ENCODE data around the gene SLC9B2. TPM values are rescaled to one million over a fixed set of nuclear protein-coding genes. Genes with fewer than 3 reads are reported as not detected.

SLC9B2 gene
- total RNA-seq, 1 donor from 2014 or later = 14.6 TPM

DNA sequence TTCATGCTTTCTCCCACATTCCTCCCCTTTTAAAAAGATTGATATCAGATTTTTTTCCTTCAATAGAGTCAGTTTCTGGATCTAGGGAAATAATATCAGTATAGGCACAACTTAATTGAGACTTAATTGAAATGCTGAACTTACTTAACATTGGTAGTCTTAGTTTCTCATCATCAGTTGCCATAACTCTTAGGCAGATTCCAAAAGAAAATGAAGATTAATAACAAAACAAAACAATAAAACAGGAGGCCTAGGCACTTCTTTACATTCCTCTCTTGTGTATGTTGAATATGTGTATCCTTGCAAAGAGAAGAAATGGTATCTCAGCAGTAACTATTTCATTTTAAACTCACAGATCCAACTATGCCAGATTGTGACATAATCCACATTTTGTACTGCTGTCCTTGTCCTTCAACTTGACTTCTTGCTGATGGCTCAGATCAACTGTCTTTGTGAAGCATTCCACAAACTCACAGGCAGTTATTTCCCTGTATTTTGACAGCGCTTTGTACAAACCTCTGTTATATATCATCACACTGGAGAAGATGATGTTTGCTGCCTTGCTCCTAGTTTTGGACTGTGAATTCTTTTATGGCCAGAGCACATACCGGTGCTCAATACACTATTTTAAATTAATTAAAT, 9.1 kb upstream of the SLC9B2 start:
- Histone ChIP-seq H3K27ac (no peak overlapping the region), H3K36me3 (no peaks in the 10 kb centered on the region), H3K4me1 (no peaks in the 10 kb centered on the region), H3K4me3 (no peak overlapping the region), H3F3A (ENCODE audit: low read depth) (no peaks in the 10 kb centered on the region), H3K27me3 (no peaks in the 10 kb centered on the region), H3K79me2 (ENCODE audit: low read depth) (no peaks in the 10 kb centered on the region), H2AFZ (replicated peaks) (no peak overlapping the region), H3K4me2 (no peak overlapping the region), H4K20me1 (ENCODE audit: low read depth) (no peaks in the 10 kb centered on the region), H3K9ac (no peak overlapping the region), H3K9me3 (ENCODE audit: low read depth) (no peaks in the 10 kb centered on the region)
- Mint-ChIP-seq H3K36me3 (peaks cover 27% of the 10 kb centered on the region), H3K4me3 (no peak overlapping the region), H3K9me3 (no peaks in the 10 kb centered on the region), H3K27ac (no peak overlapping the region), H3K4me1 (no peaks in the 10 kb centered on the region), H3K27me3 (ENCODE audit: insufficient read depth, low read depth) (peaks cover 5% of the 10 kb centered on the region)
- no peak for DNase-seq (ENCODE audit: low spot score)
- no peak for TF ChIP-seq EZH2 (IDR thresholded peaks at IDR 0.05)
- TF ChIP-seq, protein P1, sequence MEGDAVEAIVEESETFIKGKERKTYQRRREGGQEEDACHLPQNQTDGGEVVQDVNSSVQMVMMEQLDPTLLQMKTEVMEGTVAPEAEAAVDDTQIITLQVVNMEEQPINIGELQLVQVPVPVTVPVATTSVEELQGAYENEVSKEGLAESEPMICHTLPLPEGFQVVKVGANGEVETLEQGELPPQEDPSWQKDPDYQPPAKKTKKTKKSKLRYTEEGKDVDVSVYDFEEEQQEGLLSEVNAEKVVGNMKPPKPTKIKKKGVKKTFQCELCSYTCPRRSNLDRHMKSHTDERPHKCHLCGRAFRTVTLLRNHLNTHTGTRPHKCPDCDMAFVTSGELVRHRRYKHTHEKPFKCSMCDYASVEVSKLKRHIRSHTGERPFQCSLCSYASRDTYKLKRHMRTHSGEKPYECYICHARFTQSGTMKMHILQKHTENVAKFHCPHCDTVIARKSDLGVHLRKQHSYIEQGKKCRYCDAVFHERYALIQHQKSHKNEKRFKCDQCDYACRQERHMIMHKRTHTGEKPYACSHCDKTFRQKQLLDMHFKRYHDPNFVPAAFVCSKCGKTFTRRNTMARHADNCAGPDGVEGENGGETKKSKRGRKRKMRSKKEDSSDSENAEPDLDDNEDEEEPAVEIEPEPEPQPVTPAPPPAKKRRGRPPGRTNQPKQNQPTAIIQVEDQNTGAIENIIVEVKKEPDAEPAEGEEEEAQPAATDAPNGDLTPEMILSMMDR (IDR thresholded peaks at IDR 0.05) = no peak
- no peak for TF ChIP-seq EZH2phosphoT487 (IDR thresholded peaks at IDR 0.05)

DNA sequence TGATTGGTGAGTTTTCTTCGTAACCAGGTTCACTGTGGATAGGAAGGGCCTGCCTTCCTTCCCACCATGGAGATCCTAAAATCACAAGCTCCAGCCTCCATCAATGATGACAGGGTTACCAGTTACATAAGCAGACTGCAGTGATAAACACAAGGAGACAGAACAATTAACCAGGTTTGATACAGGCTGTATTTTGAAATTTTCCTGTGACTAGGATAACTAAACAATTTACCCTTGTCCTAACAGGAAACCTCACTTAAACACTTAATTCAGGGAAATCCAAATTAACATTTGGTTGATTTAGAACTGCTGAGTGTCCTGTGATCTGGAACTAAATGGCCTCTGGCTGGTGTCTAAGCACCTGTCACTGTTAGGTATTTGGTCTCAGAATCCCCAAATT, 3.1 kb upstream of the SLC9B2 start:
- Mint-ChIP-seq H3K4me1 (peaks cover 13% of the 10 kb centered on the region), H3K9me3 (no peaks in the 10 kb centered on the region)

DNA sequence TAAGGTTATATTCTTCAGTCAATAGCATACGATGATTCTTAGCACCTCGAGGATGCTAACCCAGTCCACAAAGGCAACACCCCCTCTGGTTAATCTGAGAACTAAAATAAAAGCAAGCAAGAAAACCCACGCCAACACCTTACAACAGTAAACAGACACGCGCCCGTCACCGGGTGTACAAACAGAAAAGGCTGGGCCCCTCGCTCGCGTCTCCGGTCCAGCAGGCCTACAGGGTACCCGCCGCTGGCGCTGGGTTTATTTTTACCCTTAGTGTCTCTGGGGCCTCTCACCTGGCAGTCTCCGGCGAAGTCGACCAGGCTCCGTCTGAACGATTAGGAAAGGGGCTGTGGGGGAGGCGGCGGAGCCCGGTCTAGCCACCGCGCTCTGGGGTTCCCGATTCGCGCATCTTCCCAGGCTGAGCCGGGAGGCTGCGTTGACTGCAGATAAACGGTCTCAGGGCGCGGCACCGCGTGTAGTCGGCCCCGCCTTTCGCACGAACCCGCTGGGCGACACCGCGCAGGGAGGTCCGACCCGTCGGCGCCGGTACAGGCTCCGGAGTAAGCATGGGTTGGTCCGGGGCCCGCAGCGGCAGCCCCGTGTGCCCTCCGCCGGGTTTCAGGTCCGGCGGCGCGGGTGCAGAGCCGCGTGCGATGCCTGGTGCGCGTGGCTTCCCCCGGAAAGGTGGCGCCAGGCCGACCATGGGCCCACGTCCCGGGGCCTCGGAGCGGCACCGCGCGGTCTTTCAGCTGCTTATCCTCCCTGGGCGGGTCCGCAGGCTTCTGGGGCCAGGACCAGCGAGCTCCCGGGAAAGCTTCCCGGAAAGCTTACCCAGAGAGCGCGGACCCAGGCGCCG, 441 bp downstream of the SLC9B2 start:
- Histone ChIP-seq H3K36me3 (no peaks in the 10 kb centered on the region), H3K9me3 (ENCODE audit: low read depth) (no peaks in the 10 kb centered on the region), H3K27me3 (peaks cover 32% of the 10 kb centered on the region), H3K79me2 (ENCODE audit: low read depth) (no peaks in the 10 kb centered on the region), H3K4me1 (peaks cover 15% of the 10 kb centered on the region), H3K4me2 (peak overlapping the region; percentile 79), H3K9ac (peak overlapping the region; percentile 51), H3K27ac (no peak overlapping the region), H4K20me1 (ENCODE audit: low read depth) (no peaks in the 10 kb centered on the region), H3K4me3 (peak overlapping the region; percentile 62), H2AFZ (replicated peaks) (peak overlapping the region; percentile 90), H3F3A (ENCODE audit: low read depth) (peaks cover 16% of the 10 kb centered on the region)
- peaks cover 2% of the 10 kb centered on the region for H3K9me3 Mint-ChIP-seq
- H3K4me1 Mint-ChIP-seq = peaks cover 13% of the 10 kb centered on the region
- peak overlapping the region; percentile 93 for H3K4me3 Mint-ChIP-seq
- H3K27ac Mint-ChIP-seq = peak overlapping the region; percentile 95
- peak; percentile 76 for DNase-seq (ENCODE audit: low spot score)
- H3K27me3 Mint-ChIP-seq (ENCODE audit: insufficient read depth, low read depth) = no peaks in the 10 kb centered on the region
- peaks cover 7% of the 10 kb centered on the region for H3K36me3 Mint-ChIP-seq
- TF ChIP-seq EZH2 (IDR thresholded peaks at IDR 0.05) = no peak
- TF ChIP-seq EZH2phosphoT487 (IDR thresholded peaks at IDR 0.05) = no peak
- TF ChIP-seq, protein P1 (IDR thresholded peaks at IDR 0.05) = no peak

More for the DNA sequence above, 3.1 kb upstream of the SLC9B2 start:
- Mint-ChIP-seq H3K27ac (no peak overlapping the region), H3K27me3 (ENCODE audit: insufficient read depth, low read depth) (peaks cover 5% of the 10 kb centered on the region), H3K4me3 (no peak overlapping the region), H3K36me3 (peaks cover 10% of the 10 kb centered on the region)
- Histone ChIP-seq H2AFZ (replicated peaks) (no peak overlapping the region), H3F3A (ENCODE audit: low read depth) (peaks cover 16% of the 10 kb centered on the region), H4K20me1 (ENCODE audit: low read depth) (no peaks in the 10 kb centered on the region), H3K4me1 (peaks cover 15% of the 10 kb centered on the region), H3K36me3 (no peaks in the 10 kb centered on the region), H3K4me3 (no peak overlapping the region), H3K79me2 (ENCODE audit: low read depth) (no peaks in the 10 kb centered on the region), H3K9ac (no peak overlapping the region), H3K9me3 (ENCODE audit: low read depth) (no peaks in the 10 kb centered on the region), H3K4me2 (no peak overlapping the region), H3K27ac (no peak overlapping the region), H3K27me3 (peaks cover 31% of the 10 kb centered on the region)
- no peak for DNase-seq (ENCODE audit: low spot score)
- no peak for TF ChIP-seq EZH2 (IDR thresholded peaks at IDR 0.05)
- TF ChIP-seq, protein P1 (IDR thresholded peaks at IDR 0.05) = no peak
- no peak for TF ChIP-seq EZH2phosphoT487 (IDR thresholded peaks at IDR 0.05)

Measured in neural progenitor cell (in vitro differentiated cells).